Measurements from ENCODE around the gene HLA-DRA.

Gene HLA-DRA

GRCh38 chr6:32402812-32403211, 36.9 kb upstream of the HLA-DRA start:
- no peak for DNase-seq (ENCODE audit: low read depth)
- no peak for TF ChIP-seq CTCF (IDR thresholded peaks at IDR 0.05; ENCODE audit: low read depth, low read length, missing control alignments)
- no peak overlapping the region for H3K4me3 ChIP-seq (ENCODE audit: low read depth, low read length)

- H3K4me3 ChIP-seq (ENCODE audit: low read depth, low read length) = no peak overlapping the region
- TF ChIP-seq CTCF (IDR thresholded peaks at IDR 0.05; ENCODE audit: low read depth, low read length, missing control alignments) = no peak
Measured at GRCh38 chr6:32405656-32406055, 34.0 kb upstream of the HLA-DRA start.

GRCh38 chr6:32406197-32406596, 33.5 kb upstream of the HLA-DRA start:
- TF ChIP-seq CTCF (IDR thresholded peaks at IDR 0.05; ENCODE audit: low read depth, low read length, missing control alignments) = no peak
- DNase-seq (ENCODE audit: low read depth) = no peak
- no peak overlapping the region for H3K4me3 ChIP-seq (ENCODE audit: low read depth, low read length)

More at GRCh38 chr6:32405656-32406055, 34.0 kb upstream of the HLA-DRA start:
- no peak for DNase-seq (ENCODE audit: low read depth)

- no peak within 1 kb of the TSS for H3K4me3 ChIP-seq (ENCODE audit: low read depth, low read length)
- TF ChIP-seq CTCF (IDR thresholded peaks at IDR 0.05; ENCODE audit: low read depth, low read length, missing control alignments) = no peak
- no peak for DNase-seq (ENCODE audit: low read depth)
Measured at GRCh38 chr6:32406857-32407256, 32.8 kb upstream of the HLA-DRA start, which contains the start of gene BTNL2. Gene BTNL2 (minus strand): TSS chr6:32407181. CDS start chr6:32407123, 58 bp downstream.

GRCh38 chr6:32410906-32411305, 28.8 kb upstream of the HLA-DRA start:
- H3K4me3 ChIP-seq (ENCODE audit: low read depth, low read length) = no peak overlapping the region
- no peak for DNase-seq (ENCODE audit: low read depth)
- no peak for TF ChIP-seq CTCF (IDR thresholded peaks at IDR 0.05; ENCODE audit: low read depth, low read length, missing control alignments)

GRCh38 chr6:32411566-32412327, 27.9 kb upstream of the HLA-DRA start:
- no peak for TF ChIP-seq CTCF (IDR thresholded peaks at IDR 0.05; ENCODE audit: low read depth, low read length, missing control alignments)

More at GRCh38 chr6:32411566-32412327, 27.9 kb upstream of the HLA-DRA start:
- no peak for DNase-seq (ENCODE audit: low read depth)
- H3K4me3 ChIP-seq (ENCODE audit: low read depth, low read length) = no peak overlapping the region

Measured in GM12864 (cell line).